SK-N-MC (cell line): ENCODE results near the gene SPTB.

ENCODE experiments used
- DNase-seq: peaks from one replicate; pipeline ENCODE4 v3.0.0-alpha.2; 2011; ENCODE audit warnings: low read depth, low spot score
- H3K27ac ChIP-seq: fragments of 200-600 bp; sonication (generic); 2 replicates; pipeline ENCODE4 v1.5.1; 2016; ENCODE audit warnings: mixed run types
- H3K36me3 ChIP-seq: fragments of 200-600 bp; sonication (generic); 2 replicates; pipeline ENCODE4 v1.6.1; 2017; ENCODE audit warnings: antibody characterized with exemption, low read length, mixed read lengths; ENCODE audit not compliant: insufficient read depth
- H3K4me3 ChIP-seq: fragments of 200-600 bp; sonication (generic); 2 replicates; pipeline ENCODE4 v1.5.1; 2016
- H3K9ac ChIP-seq: fragments of 200-600 bp; sonication (generic); 2 replicates; pipeline ENCODE4 v1.8.0; 2017; ENCODE audit warnings: mixed run types, mixed read lengths; ENCODE audit not compliant: insufficient read length
- H3K9me3 ChIP-seq: fragments of 200-600 bp; sonication (generic); 2 replicates; pipeline ENCODE4 v1.6.1; 2017; ENCODE audit warnings: low read depth, mild to moderate bottlenecking, antibody characterized with exemption, low read length, moderate library complexity, mixed read lengths
- EZH2 ChIP-seq: fragments of 200-600 bp; sonication (generic); IDR thresholded peaks from one replicate; pipeline ENCODE4 v1.6.1; 2017; ENCODE audit warnings: antibody characterized with exemption
- FOXP2 ChIP-seq: optimal IDR thresholded peaks from 2 replicates; pipeline ENCODE3; 2011; ENCODE audit warnings: mild to moderate bottlenecking, moderate library complexity; ENCODE audit not compliant: insufficient read depth; ENCODE audit errors: extremely low read length, control extremely low read depth
- POLR2AphosphoS5 ChIP-seq: IDR thresholded peaks from 2 replicates; pipeline ENCODE4 v1.6.1; 2012; ENCODE audit warnings: mild to moderate bottlenecking, low read depth, low read length, borderline replicate concordance

SPTB gene

GRCh38 chr14:64709126-64709525, 170.6 kb downstream of the SPTB start:
- TF ChIP-seq FOXP2 (no peak), POLR2AphosphoS5 (no peak), EZH2 (no peak)
- Histone ChIP-seq H3K9me3 (peaks cover 9% of the 10 kb centered on the region; the same call in 1 of the 2 replicates), H3K9ac (no peak overlapping the region), H3K36me3 (peaks cover 4% of the 10 kb centered on the region), H3K4me3 (no peak overlapping the region), H3K27ac (no peak overlapping the region)
- no peak for DNase-seq

GRCh38 chr14:64708148-64709004, 171.3 kb downstream of the SPTB start:
- H3K36me3 ChIP-seq, result peaks cover 2% of the 10 kb centered on the region
- TF ChIP-seq EZH2 (no peak), FOXP2 (no peak), POLR2AphosphoS5 (no peak)
- no peak overlapping the region for H3K4me3 ChIP-seq
- no peak overlapping the region for H3K27ac ChIP-seq
- peaks cover 7% of the 10 kb centered on the region; the same call in 1 of the 2 replicates for H3K9me3 ChIP-seq
- H3K9ac ChIP-seq, result no peak overlapping the region
- DNase-seq, result no peak

GRCh38 chr14:64707661-64708060, 172.0 kb downstream of the SPTB start:
- no peak overlapping the region for H3K27ac ChIP-seq
- no peak for DNase-seq
- no peak overlapping the region for H3K9ac ChIP-seq
- TF ChIP-seq FOXP2 (no peak), POLR2AphosphoS5 (no peak), EZH2 (no peak)
- H3K36me3 ChIP-seq, result no peaks in the 10 kb centered on the region; the same call in 1 of the 2 replicates
- no peaks in the 10 kb centered on the region; the same call in 1 of the 2 replicates for H3K9me3 ChIP-seq
- H3K4me3 ChIP-seq, result no peak overlapping the region

GRCh38 chr14:64706593-64707193, 173.0 kb downstream of the SPTB start:
- Histone ChIP-seq H3K9ac (no peak overlapping the region), H3K36me3 (no peaks in the 10 kb centered on the region; the same call in 1 of the 2 replicates), H3K9me3 (no peaks in the 10 kb centered on the region), H3K27ac (no peak overlapping the region), H3K4me3 (no peak overlapping the region)
- TF ChIP-seq EZH2 (no peak), POLR2AphosphoS5 (no peak), FOXP2 (no peak)
- no peak for DNase-seq

GRCh38 chr14:64706119-64706592, 173.6 kb downstream of the SPTB start:
- H3K4me3 ChIP-seq, result peak overlapping the region; percentile 94
- TF ChIP-seq FOXP2 (no peak), EZH2 (no peak), POLR2AphosphoS5 (no peak)
- no peak for DNase-seq
- no peak overlapping the region for H3K27ac ChIP-seq
- no peaks in the 10 kb centered on the region for H3K9me3 ChIP-seq
- no peak overlapping the region for H3K9ac ChIP-seq
- H3K36me3 ChIP-seq, result no peaks in the 10 kb centered on the region; the same call in 1 of the 2 replicates

- DNase-seq, result no peak
- H3K4me3 ChIP-seq, result peak overlapping the region; percentile 94
- H3K27ac ChIP-seq, result no peak overlapping the region
- no peak for TF ChIP-seq FOXP2
- TF ChIP-seq EZH2, result no peak
- no peak for TF ChIP-seq POLR2AphosphoS5
- no peaks in the 10 kb centered on the region; the same call in 1 of the 2 replicates for H3K36me3 ChIP-seq
- peak overlapping the region; percentile 85 for H3K9ac ChIP-seq
- H3K9me3 ChIP-seq, result no peaks in the 10 kb centered on the region
Measured at GRCh38 chr14:64705381-64706118, 174.2 kb downstream of the SPTB start.

GRCh38 chr14:64704743-64705380, 174.8 kb downstream of the SPTB start:
- Histone ChIP-seq H3K9me3 (no peaks in the 10 kb centered on the region), H3K4me3 (peak overlapping the region; percentile 94), H3K27ac (no peak overlapping the region), H3K9ac (peak overlapping the region; percentile 85), H3K36me3 (no peaks in the 10 kb centered on the region; the same call in 1 of the 2 replicates)
- DNase-seq, result no peak
- TF ChIP-seq POLR2AphosphoS5 (no peak), FOXP2 (no peak), EZH2 (no peak)

- peak within 1 kb of the TSS; percentile 94 for H3K4me3 ChIP-seq
- TF ChIP-seq POLR2AphosphoS5 (peak; percentile 67), EZH2 (no peak)
- no peaks in the 10 kb centered on the region for H3K9me3 ChIP-seq
- peak within 1 kb of the TSS; percentile 85 for H3K9ac ChIP-seq
- no peaks in the 10 kb centered on the region for H3K36me3 ChIP-seq
- DNase-seq, result no peak
- no peak within 1 kb of the TSS for H3K27ac ChIP-seq
Measured at GRCh38 chr14:64704143-64704742, 175.5 kb downstream of the SPTB start, which contains the start of gene PLEKHG3. Gene PLEKHG3 (plus strand): TSS chr14:64704424. CDS start chr14:64727632, 23,208 bp downstream.
